Measurements from ENCODE around the gene RALGAPA2. TPM values are rescaled to one million over a fixed set of nuclear protein-coding genes. Genes with fewer than 3 reads are reported as not detected.

The RALGAPA2 gene
- total and polyA plus RNA-seq, 2 donors from 2014 or later: 5.9 to 66.7 TPM

- H3K4me1 ChIP-seq (ENCODE audit: control insufficient read depth in 2 of 3, insufficient read depth in 2 of 3, low read depth in 1 of 3, low read length in 3 of 3): peaks cover 0 to 8% (median 0%) of the 10 kb centered on the region in 3 donors
- H3K27me3 ChIP-seq (ENCODE audit: control insufficient read depth, insufficient read depth, low read length): peaks cover 52% of the 10 kb centered on the region
- H3K9ac ChIP-seq (ENCODE audit: low read length in 3 of 3): no peak overlapping the region
- no peak for FAIRE-seq
- DNase-seq: no peak
- intact Hi-C loops (cut with DNase I): loop anchor here (10.0 kb wide), 1 partner anchor 65 kb away; no protein-coding TSS in a partner anchor
- no peak overlapping the region for H3K27ac ChIP-seq (ENCODE audit: low read depth in 2 of 2, low read length in 2 of 2)
- no peaks in the 10 kb centered on the region for H3K36me3 ChIP-seq (ENCODE audit: control insufficient read depth in 2 of 3, insufficient read depth in 3 of 3, low read length in 3 of 3)
- no peaks in the 10 kb centered on the region for H3K9me3 ChIP-seq (ENCODE audit: control insufficient read depth in 2 of 3, insufficient read depth in 1 of 3, low read length in 3 of 3)
- H3K4me3 ChIP-seq (ENCODE audit: low read length in 3 of 3): no peak overlapping the region
- TF ChIP-seq, protein P1, sequence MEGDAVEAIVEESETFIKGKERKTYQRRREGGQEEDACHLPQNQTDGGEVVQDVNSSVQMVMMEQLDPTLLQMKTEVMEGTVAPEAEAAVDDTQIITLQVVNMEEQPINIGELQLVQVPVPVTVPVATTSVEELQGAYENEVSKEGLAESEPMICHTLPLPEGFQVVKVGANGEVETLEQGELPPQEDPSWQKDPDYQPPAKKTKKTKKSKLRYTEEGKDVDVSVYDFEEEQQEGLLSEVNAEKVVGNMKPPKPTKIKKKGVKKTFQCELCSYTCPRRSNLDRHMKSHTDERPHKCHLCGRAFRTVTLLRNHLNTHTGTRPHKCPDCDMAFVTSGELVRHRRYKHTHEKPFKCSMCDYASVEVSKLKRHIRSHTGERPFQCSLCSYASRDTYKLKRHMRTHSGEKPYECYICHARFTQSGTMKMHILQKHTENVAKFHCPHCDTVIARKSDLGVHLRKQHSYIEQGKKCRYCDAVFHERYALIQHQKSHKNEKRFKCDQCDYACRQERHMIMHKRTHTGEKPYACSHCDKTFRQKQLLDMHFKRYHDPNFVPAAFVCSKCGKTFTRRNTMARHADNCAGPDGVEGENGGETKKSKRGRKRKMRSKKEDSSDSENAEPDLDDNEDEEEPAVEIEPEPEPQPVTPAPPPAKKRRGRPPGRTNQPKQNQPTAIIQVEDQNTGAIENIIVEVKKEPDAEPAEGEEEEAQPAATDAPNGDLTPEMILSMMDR (IDR thresholded peaks at IDR 0.05; ENCODE audit: borderline replicate concordance, extremely low read depth, insufficient read depth): no peak
Measured at GRCh38 chr20:20370094-20370575, 342.3 kb downstream of the RALGAPA2 start.

DNA sequence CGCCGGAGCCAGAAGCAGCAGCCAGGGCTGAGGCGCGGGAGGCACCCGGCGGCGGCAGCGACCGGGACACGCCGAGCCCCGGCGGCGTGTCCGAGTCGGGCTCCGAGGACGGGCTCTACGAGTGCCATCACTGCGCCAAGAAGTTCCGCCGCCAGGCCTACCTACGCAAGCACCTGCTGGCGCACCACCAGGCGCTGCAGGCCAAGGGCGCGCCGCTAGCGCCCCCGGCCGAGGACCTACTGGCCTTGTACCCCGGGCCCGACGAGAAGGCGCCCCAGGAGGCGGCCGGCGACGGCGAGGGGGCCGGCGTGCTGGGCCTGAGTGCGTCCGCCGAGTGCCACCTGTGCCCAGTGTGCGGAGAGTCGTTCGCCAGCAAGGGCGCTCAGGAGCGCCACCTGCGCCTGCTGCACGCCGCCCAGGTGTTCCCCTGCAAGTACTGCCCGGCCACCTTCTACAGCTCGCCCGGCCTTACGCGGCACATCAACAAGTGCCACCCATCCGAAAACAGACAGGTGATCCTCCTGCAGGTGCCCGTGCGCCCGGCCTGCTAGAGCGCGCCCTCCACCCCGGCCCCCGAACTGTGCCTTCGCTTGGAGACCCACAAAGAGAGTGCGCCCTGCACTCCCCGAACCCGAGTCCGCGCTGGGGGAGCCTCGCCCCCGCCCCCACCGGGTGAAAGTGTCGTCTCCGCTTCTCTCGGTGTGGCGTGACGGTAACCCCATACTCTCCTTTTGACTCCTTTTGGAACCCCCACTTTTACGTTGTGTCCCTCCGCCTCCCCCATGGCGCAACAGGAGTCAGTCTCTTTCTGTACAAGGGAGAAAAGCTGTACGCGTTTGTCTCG is 343.0 kb downstream of the RALGAPA2 start:
- H3K9ac ChIP-seq (ENCODE audit: low read length in 3 of 3): no peak overlapping the region
- peaks cover 48% of the 10 kb centered on the region for H3K27me3 ChIP-seq (ENCODE audit: control insufficient read depth, insufficient read depth, low read length)
- DNase-seq (peak in 4 of 5 donors; percentile 44 to 71 (median 60)), FAIRE-seq (no peak)
- H3K4me1 ChIP-seq (ENCODE audit: control insufficient read depth in 2 of 3, insufficient read depth in 2 of 3, low read depth in 1 of 3, low read length in 3 of 3): peaks cover 0 to 8% (median 0%) of the 10 kb centered on the region in 3 donors
- no peak overlapping the region for H3K27ac ChIP-seq (ENCODE audit: low read depth in 2 of 2, low read length in 2 of 2)
- H3K4me3 ChIP-seq (ENCODE audit: low read length in 3 of 3): no peak overlapping the region
- no peaks in the 10 kb centered on the region for H3K9me3 ChIP-seq (ENCODE audit: control insufficient read depth in 2 of 3, insufficient read depth in 1 of 3, low read length in 3 of 3)
- intact Hi-C loops (cut with DNase I): loop anchor here (10.0 kb wide), 1 partner anchor 65 kb away; no protein-coding TSS in a partner anchor
- H3K36me3 ChIP-seq (ENCODE audit: control insufficient read depth in 2 of 3, insufficient read depth in 3 of 3, low read length in 3 of 3): no peaks in the 10 kb centered on the region
- TF ChIP-seq, protein P1 (IDR thresholded peaks at IDR 0.05; ENCODE audit: borderline replicate concordance, extremely low read depth, insufficient read depth): no peak

- FAIRE-seq (no peak), DNase-seq (peak in 2 of 5 donors; percentile 57 to 62)
- intact Hi-C loops (cut with DNase I): no loop called here
- H3K27me3 ChIP-seq (ENCODE audit: control insufficient read depth, insufficient read depth, low read length): peaks cover 51% of the 10 kb centered on the region
- no peaks in the 10 kb centered on the region for H3K36me3 ChIP-seq (ENCODE audit: control insufficient read depth in 2 of 3, insufficient read depth in 3 of 3, low read length in 3 of 3)
- no peaks in the 10 kb centered on the region for H3K9me3 ChIP-seq (ENCODE audit: control insufficient read depth in 2 of 3, insufficient read depth in 1 of 3, low read length in 3 of 3)
- no peak overlapping the region for H3K9ac ChIP-seq (ENCODE audit: low read length in 3 of 3)
- TF ChIP-seq, protein P1 (IDR thresholded peaks at IDR 0.05; ENCODE audit: borderline replicate concordance, extremely low read depth, insufficient read depth): no peak
- no peak overlapping the region for H3K27ac ChIP-seq (ENCODE audit: low read depth in 2 of 2, low read length in 2 of 2)
- no peak overlapping the region for H3K4me3 ChIP-seq (ENCODE audit: low read length in 3 of 3)
- peaks cover 0 to 10% (median 0%) of the 10 kb centered on the region in 3 donors for H3K4me1 ChIP-seq (ENCODE audit: control insufficient read depth in 2 of 3, insufficient read depth in 2 of 3, low read depth in 1 of 3, low read length in 3 of 3)
Measured at GRCh38 chr20:20368418-20369249, 343.8 kb downstream of the RALGAPA2 start.

Data from kidney (tissue), 14 donors.